HEK293 (cell line): ENCODE data around the gene SLC39A1.

Source experiments
- KLF1 ChIP-seq: fragments of 450-650 bp; formaldehyde crosslinking; IDR thresholded peaks from 2 replicates; pipeline ENCODE4 v1.5.1; 2016; ENCODE audit warnings: missing biosample characterization, missing genetic modification characterization
- KLF16 ChIP-seq: fragments of 450-650 bp; formaldehyde crosslinking; IDR thresholded peaks from 2 replicates; pipeline ENCODE4 v1.5.1; 2017; ENCODE audit warnings: missing biosample characterization, missing genetic modification characterization
- KLF7 ChIP-seq: fragments of 450-650 bp; formaldehyde crosslinking; IDR thresholded peaks from 2 replicates; pipeline ENCODE4 v1.5.1; 2016; ENCODE audit warnings: missing biosample characterization, missing genetic modification characterization, borderline replicate concordance
- MYNN ChIP-seq: fragments of 450-650 bp; formaldehyde crosslinking; IDR thresholded peaks from 2 replicates; pipeline ENCODE4 v1.5.1; 2016; ENCODE audit warnings: missing biosample characterization, missing genetic modification characterization, borderline replicate concordance
- OVOL3 ChIP-seq: fragments of 450-650 bp; formaldehyde crosslinking; IDR thresholded peaks from 2 replicates; pipeline ENCODE4 v1.5.1; 2016; ENCODE audit warnings: missing biosample characterization, missing genetic modification characterization
- REPIN1 ChIP-seq: fragments of 450-650 bp; formaldehyde crosslinking; IDR thresholded peaks from 2 replicates; pipeline ENCODE4 v1.5.1; 2017; ENCODE audit warnings: missing biosample characterization, missing genetic modification characterization, low read depth
- SCRT2 ChIP-seq: fragments of 450-650 bp; formaldehyde crosslinking; IDR thresholded peaks from 2 replicates; pipeline ENCODE4 v1.5.1; 2016; ENCODE audit warnings: missing biosample characterization, missing genetic modification characterization
- SP7 ChIP-seq: fragments of 450-650 bp; formaldehyde crosslinking; IDR thresholded peaks from 2 replicates; pipeline ENCODE4 v1.5.1; 2016; ENCODE audit warnings: missing biosample characterization, missing genetic modification characterization
- ZBTB7A ChIP-seq: fragments of 450-650 bp; formaldehyde crosslinking; IDR thresholded peaks from 2 replicates; pipeline ENCODE4 v1.5.1; 2016; ENCODE audit warnings: low read depth, missing biosample characterization, missing genetic modification characterization
- ZIC2 ChIP-seq: fragments of 450-650 bp; formaldehyde crosslinking; IDR thresholded peaks from 2 replicates; pipeline ENCODE4 v1.5.1; 2016; ENCODE audit warnings: missing biosample characterization, missing genetic modification characterization
- ZNF121 ChIP-seq: fragments of 450-650 bp; formaldehyde crosslinking; IDR thresholded peaks from 2 replicates; pipeline ENCODE4 v1.5.1; 2016; ENCODE audit warnings: missing biosample characterization, missing genetic modification characterization
- ZNF146 ChIP-seq: fragments of 450-650 bp; formaldehyde crosslinking; IDR thresholded peaks from 2 replicates; pipeline ENCODE4 v1.5.1; 2016; ENCODE audit warnings: missing biosample characterization, missing genetic modification characterization
- ZNF266 ChIP-seq: fragments of 450-650 bp; formaldehyde crosslinking; IDR thresholded peaks from 2 replicates; pipeline ENCODE4 v1.5.1; 2016; ENCODE audit warnings: missing biosample characterization, missing genetic modification characterization, low read depth
- ZNF292 ChIP-seq: fragments of 450-650 bp; formaldehyde crosslinking; IDR thresholded peaks from 2 replicates; pipeline ENCODE4 v1.5.1; 2016; ENCODE audit warnings: low read depth, missing biosample characterization, missing genetic modification characterization, borderline replicate concordance
- ZNF391 ChIP-seq: fragments of 450-650 bp; formaldehyde crosslinking; IDR thresholded peaks from 2 replicates; pipeline ENCODE4 v1.5.1; 2016; ENCODE audit warnings: low read depth, missing biosample characterization, missing genetic modification characterization, borderline replicate concordance
- ZNF610 ChIP-seq: fragments of 450-650 bp; formaldehyde crosslinking; IDR thresholded peaks from 2 replicates; pipeline ENCODE4 v1.5.1; 2016; ENCODE audit warnings: missing biosample characterization, missing genetic modification characterization, borderline replicate concordance
- ZNF629 ChIP-seq: fragments of 450-650 bp; formaldehyde crosslinking; IDR thresholded peaks from 2 replicates; pipeline ENCODE4 v1.5.1; 2017; ENCODE audit warnings: missing biosample characterization, missing genetic modification characterization
- ZNF664 ChIP-seq: fragments of 450-650 bp; formaldehyde crosslinking; IDR thresholded peaks from 2 replicates; pipeline ENCODE4 v1.5.1; 2016; ENCODE audit warnings: missing biosample characterization, missing genetic modification characterization
- ZNF843 ChIP-seq: fragments of 450-650 bp; formaldehyde crosslinking; IDR thresholded peaks from 2 replicates; pipeline ENCODE4 v1.5.1; 2016; ENCODE audit warnings: missing biosample characterization, missing genetic modification characterization
- TF ChIP-seq, protein P1 (sequence below): fragments of 450-650 bp; formaldehyde crosslinking; IDR thresholded peaks from 2 replicates; pipeline ENCODE4 v1.5.1; 2017; ENCODE audit warnings: missing biosample characterization, mild to moderate bottlenecking, missing genetic modification characterization, moderate library complexity
- TF ChIP-seq, protein P2 (sequence below): fragments of 450-650 bp; formaldehyde crosslinking; IDR thresholded peaks from 2 replicates; pipeline ENCODE4 v1.5.1; 2016; ENCODE audit warnings: missing biosample characterization, missing genetic modification characterization, low read depth
- TF ChIP-seq, protein P3 (sequence below): fragments of 450-650 bp; formaldehyde crosslinking; IDR thresholded peaks from 2 replicates; pipeline ENCODE4 v1.5.1; 2016; ENCODE audit warnings: missing biosample characterization, missing genetic modification characterization
- TF ChIP-seq, protein P4 (sequence below): fragments of 450-650 bp; formaldehyde crosslinking; IDR thresholded peaks from 2 replicates; pipeline ENCODE4 v1.5.1; 2016; ENCODE audit warnings: missing biosample characterization, missing genetic modification characterization
- TF ChIP-seq, protein P5 (sequence below): fragments of 450-650 bp; IDR thresholded peaks from 2 replicates; pipeline ENCODE4 v1.5.1; 2018; ENCODE audit warnings: missing biosample characterization, mild to moderate bottlenecking, missing genetic modification characterization
- TF ChIP-seq, protein P6 (sequence below): fragments of 450-650 bp; formaldehyde crosslinking; IDR thresholded peaks from 2 replicates; pipeline ENCODE4 v1.5.1; 2017; ENCODE audit warnings: missing biosample characterization, missing genetic modification characterization
- TF ChIP-seq, protein P7 (sequence below): fragments of 450-650 bp; formaldehyde crosslinking; conservative IDR thresholded peaks from 2 replicates; pipeline ENCODE4 v1.5.1; 2016; ENCODE audit warnings: low read depth, missing biosample characterization, missing genetic modification characterization

SLC39A1 gene

DNA sequence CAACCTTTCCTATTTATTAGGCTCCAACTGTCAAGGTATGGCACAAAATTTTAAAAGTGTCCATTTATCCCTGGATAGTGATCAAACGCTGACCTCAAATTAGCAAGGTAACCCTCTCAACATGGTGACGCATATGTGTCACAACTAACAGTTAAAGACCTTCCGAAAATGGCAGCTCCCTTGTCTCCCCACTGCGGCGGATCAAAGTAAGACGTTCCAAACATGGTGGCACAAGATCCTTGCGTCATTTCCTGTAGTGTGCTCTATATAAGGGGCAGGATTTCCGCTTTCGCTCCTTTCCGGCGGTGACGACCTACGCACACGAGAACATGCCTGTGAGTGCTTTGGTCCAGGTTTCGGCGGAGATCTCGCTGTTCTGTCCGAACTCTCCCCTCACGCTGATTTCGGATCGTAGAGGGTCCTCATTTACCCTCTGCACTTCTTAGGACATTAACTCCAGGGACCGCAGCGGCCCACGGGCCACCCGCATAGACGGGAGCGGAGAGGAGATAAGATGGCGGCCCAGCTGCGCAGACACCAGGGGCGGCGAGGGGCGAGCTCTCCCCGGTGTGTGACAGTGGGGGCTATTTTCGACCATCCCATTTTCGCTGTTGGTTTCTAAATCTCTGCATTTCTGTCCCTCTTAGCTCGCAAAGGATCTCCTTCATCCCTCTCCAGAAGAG, 27.3 kb upstream of the SLC39A1 start, which contains the start of gene RPS27 (continued):
- TF ChIP-seq, protein P1, sequence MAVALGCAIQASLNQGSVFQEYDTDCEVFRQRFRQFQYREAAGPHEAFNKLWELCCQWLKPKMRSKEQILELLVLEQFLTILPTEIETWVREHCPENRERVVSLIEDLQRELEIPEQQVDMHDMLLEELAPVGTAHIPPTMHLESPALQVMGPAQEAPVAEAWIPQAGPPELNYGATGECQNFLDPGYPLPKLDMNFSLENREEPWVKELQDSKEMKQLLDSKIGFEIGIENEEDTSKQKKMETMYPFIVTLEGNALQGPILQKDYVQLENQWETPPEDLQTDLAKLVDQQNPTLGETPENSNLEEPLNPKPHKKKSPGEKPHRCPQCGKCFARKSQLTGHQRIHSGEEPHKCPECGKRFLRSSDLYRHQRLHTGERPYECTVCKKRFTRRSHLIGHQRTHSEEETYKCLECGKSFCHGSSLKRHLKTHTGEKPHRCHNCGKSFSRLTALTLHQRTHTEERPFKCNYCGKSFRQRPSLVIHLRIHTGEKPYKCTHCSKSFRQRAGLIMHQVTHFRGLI: no peak
- TF ChIP-seq ZNF121 (tag by site-specific recombination): peak; percentile 39; the same call in 1 of the 2 replicates
- TF ChIP-seq KLF16 (tag by site-specific recombination): no peak
- TF ChIP-seq, protein P2, sequence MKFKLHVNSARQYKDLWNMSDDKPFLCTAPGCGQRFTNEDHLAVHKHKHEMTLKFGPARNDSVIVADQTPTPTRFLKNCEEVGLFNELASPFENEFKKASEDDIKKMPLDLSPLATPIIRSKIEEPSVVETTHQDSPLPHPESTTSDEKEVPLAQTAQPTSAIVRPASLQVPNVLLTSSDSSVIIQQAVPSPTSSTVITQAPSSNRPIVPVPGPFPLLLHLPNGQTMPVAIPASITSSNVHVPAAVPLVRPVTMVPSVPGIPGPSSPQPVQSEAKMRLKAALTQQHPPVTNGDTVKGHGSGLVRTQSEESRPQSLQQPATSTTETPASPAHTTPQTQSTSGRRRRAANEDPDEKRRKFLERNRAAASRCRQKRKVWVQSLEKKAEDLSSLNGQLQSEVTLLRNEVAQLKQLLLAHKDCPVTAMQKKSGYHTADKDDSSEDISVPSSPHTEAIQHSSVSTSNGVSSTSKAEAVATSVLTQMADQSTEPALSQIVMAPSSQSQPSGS (tag by site-specific recombination): peak; percentile 85
- TF ChIP-seq ZNF629 (tag by site-specific recombination): peak; percentile 97
- no peak for TF ChIP-seq ZNF664 (tag by site-specific recombination)
- TF ChIP-seq, protein P3, sequence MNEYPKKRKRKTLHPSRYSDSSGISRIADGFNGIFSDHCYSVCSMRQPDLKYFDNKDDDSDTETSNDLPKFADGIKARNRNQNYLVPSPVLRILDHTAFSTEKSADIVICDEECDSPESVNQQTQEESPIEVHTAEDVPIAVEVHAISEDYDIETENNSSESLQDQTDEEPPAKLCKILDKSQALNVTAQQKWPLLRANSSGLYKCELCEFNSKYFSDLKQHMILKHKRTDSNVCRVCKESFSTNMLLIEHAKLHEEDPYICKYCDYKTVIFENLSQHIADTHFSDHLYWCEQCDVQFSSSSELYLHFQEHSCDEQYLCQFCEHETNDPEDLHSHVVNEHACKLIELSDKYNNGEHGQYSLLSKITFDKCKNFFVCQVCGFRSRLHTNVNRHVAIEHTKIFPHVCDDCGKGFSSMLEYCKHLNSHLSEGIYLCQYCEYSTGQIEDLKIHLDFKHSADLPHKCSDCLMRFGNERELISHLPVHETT (tag by site-specific recombination): peak; percentile 90
- TF ChIP-seq ZNF266 (tag by site-specific recombination): no peak
- TF ChIP-seq KLF1: no peak
- TF ChIP-seq, protein P4, sequence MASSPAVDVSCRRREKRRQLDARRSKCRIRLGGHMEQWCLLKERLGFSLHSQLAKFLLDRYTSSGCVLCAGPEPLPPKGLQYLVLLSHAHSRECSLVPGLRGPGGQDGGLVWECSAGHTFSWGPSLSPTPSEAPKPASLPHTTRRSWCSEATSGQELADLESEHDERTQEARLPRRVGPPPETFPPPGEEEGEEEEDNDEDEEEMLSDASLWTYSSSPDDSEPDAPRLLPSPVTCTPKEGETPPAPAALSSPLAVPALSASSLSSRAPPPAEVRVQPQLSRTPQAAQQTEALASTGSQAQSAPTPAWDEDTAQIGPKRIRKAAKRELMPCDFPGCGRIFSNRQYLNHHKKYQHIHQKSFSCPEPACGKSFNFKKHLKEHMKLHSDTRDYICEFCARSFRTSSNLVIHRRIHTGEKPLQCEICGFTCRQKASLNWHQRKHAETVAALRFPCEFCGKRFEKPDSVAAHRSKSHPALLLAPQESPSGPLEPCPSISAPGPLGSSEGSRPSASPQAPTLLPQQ (tag by site-specific recombination): peak; percentile 74
- TF ChIP-seq ZNF843 (tag by site-specific recombination): no peak; the same call in none of the 2 replicates
- 0 out of 2 replicates have a peak, but pooled peaks have one; percentile 20 for TF ChIP-seq ZBTB7A (tag by site-specific recombination)
- no peak for TF ChIP-seq MYNN (tag by site-specific recombination)
- no peak for TF ChIP-seq ZIC2 (tag by site-specific recombination)
- TF ChIP-seq ZNF610: peak; percentile 51; the same call in 1 of the 2 replicates
- TF ChIP-seq, protein P5, sequence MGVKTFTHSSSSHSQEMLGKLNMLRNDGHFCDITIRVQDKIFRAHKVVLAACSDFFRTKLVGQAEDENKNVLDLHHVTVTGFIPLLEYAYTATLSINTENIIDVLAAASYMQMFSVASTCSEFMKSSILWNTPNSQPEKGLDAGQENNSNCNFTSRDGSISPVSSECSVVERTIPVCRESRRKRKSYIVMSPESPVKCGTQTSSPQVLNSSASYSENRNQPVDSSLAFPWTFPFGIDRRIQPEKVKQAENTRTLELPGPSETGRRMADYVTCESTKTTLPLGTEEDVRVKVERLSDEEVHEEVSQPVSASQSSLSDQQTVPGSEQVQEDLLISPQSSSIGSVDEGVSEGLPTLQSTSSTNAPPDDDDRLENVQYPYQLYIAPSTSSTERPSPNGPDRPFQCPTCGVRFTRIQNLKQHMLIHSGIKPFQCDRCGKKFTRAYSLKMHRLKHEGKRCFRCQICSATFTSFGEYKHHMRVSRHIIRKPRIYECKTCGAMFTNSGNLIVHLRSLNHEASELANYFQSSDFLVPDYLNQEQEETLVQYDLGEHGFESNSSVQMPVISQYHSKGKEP: no peak
- TF ChIP-seq KLF7 (tag by site-specific recombination): no peak
- no peak for TF ChIP-seq SCRT2 (tag by site-specific recombination)
- TF ChIP-seq ZNF146 (tag by site-specific recombination): peak; percentile 20; the same call in 1 of the 2 replicates
- TF ChIP-seq, protein P6, sequence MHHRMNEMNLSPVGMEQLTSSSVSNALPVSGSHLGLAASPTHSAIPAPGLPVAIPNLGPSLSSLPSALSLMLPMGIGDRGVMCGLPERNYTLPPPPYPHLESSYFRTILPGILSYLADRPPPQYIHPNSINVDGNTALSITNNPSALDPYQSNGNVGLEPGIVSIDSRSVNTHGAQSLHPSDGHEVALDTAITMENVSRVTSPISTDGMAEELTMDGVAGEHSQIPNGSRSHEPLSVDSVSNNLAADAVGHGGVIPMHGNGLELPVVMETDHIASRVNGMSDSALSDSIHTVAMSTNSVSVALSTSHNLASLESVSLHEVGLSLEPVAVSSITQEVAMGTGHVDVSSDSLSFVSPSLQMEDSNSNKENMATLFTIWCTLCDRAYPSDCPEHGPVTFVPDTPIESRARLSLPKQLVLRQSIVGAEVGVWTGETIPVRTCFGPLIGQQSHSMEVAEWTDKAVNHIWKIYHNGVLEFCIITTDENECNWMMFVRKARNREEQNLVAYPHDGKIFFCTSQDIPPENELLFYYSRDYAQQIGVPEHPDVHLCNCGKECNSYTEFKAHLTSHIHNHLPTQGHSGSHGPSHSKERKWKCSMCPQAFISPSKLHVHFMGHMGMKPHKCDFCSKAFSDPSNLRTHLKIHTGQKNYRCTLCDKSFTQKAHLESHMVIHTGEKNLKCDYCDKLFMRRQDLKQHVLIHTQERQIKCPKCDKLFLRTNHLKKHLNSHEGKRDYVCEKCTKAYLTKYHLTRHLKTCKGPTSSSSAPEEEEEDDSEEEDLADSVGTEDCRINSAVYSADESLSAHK (tag by site-specific recombination): 0 out of 2 replicates have a peak, but pooled peaks have one; percentile 16
- TF ChIP-seq SP7 (tag by site-specific recombination): peak; percentile 84
- TF ChIP-seq, protein P7, sequence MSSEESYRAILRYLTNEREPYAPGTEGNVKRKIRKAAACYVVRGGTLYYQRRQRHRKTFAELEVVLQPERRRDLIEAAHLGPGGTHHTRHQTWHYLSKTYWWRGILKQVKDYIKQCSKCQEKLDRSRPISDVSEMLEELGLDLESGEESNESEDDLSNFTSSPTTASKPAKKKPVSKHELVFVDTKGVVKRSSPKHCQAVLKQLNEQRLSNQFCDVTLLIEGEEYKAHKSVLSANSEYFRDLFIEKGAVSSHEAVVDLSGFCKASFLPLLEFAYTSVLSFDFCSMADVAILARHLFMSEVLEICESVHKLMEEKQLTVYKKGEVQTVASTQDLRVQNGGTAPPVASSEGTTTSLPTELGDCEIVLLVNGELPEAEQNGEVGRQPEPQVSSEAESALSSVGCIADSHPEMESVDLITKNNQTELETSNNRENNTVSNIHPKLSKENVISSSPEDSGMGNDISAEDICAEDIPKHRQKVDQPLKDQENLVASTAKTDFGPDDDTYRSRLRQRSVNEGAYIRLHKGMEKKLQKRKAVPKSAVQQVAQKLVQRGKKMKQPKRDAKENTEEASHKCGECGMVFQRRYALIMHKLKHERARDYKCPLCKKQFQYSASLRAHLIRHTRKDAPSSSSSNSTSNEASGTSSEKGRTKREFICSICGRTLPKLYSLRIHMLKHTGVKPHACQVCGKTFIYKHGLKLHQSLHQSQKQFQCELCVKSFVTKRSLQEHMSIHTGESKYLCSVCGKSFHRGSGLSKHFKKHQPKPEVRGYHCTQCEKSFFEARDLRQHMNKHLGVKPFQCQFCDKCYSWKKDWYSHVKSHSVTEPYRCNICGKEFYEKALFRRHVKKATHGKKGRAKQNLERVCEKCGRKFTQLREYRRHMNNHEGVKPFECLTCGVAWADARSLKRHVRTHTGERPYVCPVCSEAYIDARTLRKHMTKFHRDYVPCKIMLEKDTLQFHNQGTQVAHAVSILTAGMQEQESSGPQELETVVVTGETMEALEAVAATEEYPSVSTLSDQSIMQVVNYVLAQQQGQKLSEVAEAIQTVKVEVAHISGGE (tag by site-specific recombination): peak; percentile 98
- TF ChIP-seq ZNF391: peak; percentile 73; the same call in 1 of the 2 replicates
- no peak for TF ChIP-seq REPIN1 (tag by site-specific recombination)
- TF ChIP-seq ZNF292: no peak
- TF ChIP-seq OVOL3 (tag by site-specific recombination): no peak
